HepG2 (cell line): Measurements from ENCODE around the gene PIP4K2C. TPM values are rescaled to one million over a fixed set of nuclear protein-coding genes. Genes with fewer than 3 reads are reported as not detected.

ENCODE experiments used
- ATAC-seq: fragments of 200-7000 bp; cut with Tn5 transposase; 3 replicates; pipeline ENCODE4 v1.9.1; 2020; ENCODE audit warnings: mild to moderate bottlenecking, moderate library complexity
- BruUV-seq: library from RNA; stranded (reverse); fragments of 400-500 nt; replicated peaks from 2 replicates; lab custom pipeline; 2021; lab: Mats Ljungman, UMichigan
- CTCF ChIA-PET: fragments of 300-600 bp; formaldehyde crosslinking; extraction: SDS; loops from one replicate; lab custom pipeline; 2021; ENCODE audit warnings: low total read pairs, inconsistent platforms, low intra/inter-chr PET ratio; lab: Yijun Ruan, JAX
- POLR2A ChIA-PET: fragments of 350-600 bp; sonication (Branson Sonifier 250); formaldehyde crosslinking; loops from one replicate; lab custom pipeline; 2020; ENCODE audit warnings: antibody characterized with exemption, inconsistent platforms; lab: Yijun Ruan, JAX
- DNase-seq: peaks from one replicate; pipeline ENCODE4 v3.0.0-alpha.2; 2015; ENCODE audit warnings: low spot score
- FAIRE-seq: peaks from 3 replicates; lab custom pipeline; 2011; peaks lifted over from hg19 to GRCh38; lab: Jason Lieb, UNC
- H2AFZ ChIP-seq: one replicate; pipeline ENCODE4 v1.6.1; 2011; ENCODE audit warnings: low read length, inconsistent platforms
- H3K27ac ChIP-seq: fragments of 300-600 bp; 3 replicates; pipeline ENCODE4 v1.8.0; 2011; ENCODE audit warnings: mixed run types, mild to moderate bottlenecking, mixed read lengths, low read length, inconsistent platforms; ENCODE audit not compliant: insufficient read depth; ENCODE audit errors: extremely low read length
- H3K27me3 ChIP-seq, 2 experiments: fragments of 200-600 bp in 1 of 2; 2 replicates in 1 of 2; 3 replicates in 1 of 2; pipeline versions ENCODE4 v1.6.0 to v1.8.0; 2011; ENCODE audit warnings: low read length in 2 of 2, mild to moderate bottlenecking in 2 of 2, moderate library complexity in 2 of 2, inconsistent platforms in 1 of 2; ENCODE audit not compliant: insufficient read depth in 2 of 2, control insufficient read depth in 1 of 2
- H3K36me3 ChIP-seq, 2 experiments: fragments of 200-600 bp in 1 of 2; replicated peaks in 1 of 2; 2 replicates in 1 of 2; 3 replicates in 1 of 2; pipeline versions ENCODE4 v1.5.1 to v1.8.0; 2011; ENCODE audit warnings: low read length in 2 of 2, inconsistent platforms in 1 of 2; ENCODE audit not compliant: insufficient read depth in 2 of 2, control insufficient read depth in 1 of 2
- H3K4me1 ChIP-seq: 2 replicates; pipeline ENCODE4 v1.5.1; 2012; ENCODE audit warnings: low read length, inconsistent platforms; ENCODE audit not compliant: insufficient read depth
- H3K4me2 ChIP-seq: 2 replicates; pipeline ENCODE4 v1.6.0; 2011; ENCODE audit warnings: low read depth, low read length, inconsistent platforms
- H3K4me3 ChIP-seq, 3 experiments: fragments of 200-600 bp in 1 of 3; sonication (generic), shearing (Covaris generic) in 1 of 3; replicated peaks in 1 of 3; 2 replicates each; pipeline ENCODE4 v1.5.1; 2011 to 2016; ENCODE audit warnings: low read length in 3 of 3, inconsistent platforms in 2 of 3, low read depth in 2 of 3, mild to moderate bottlenecking in 2 of 3, control low read depth in 1 of 3, mixed read lengths in 1 of 3; ENCODE audit not compliant: insufficient read depth in 1 of 3
- H3K79me2 ChIP-seq: one replicate; pipeline ENCODE4 v1.6.1; 2011; ENCODE audit warnings: low read length, inconsistent platforms; ENCODE audit not compliant: insufficient read depth
- H3K9ac ChIP-seq: 2 replicates; pipeline ENCODE4 v1.6.0; 2011; ENCODE audit warnings: mild to moderate bottlenecking, low read depth, low read length, inconsistent platforms; ENCODE audit not compliant: insufficient read depth
- H3K9me3 ChIP-seq: 2 replicates; pipeline ENCODE4 v1.5.1; 2012; ENCODE audit warnings: mild to moderate bottlenecking, low read length
- H4K20me1 ChIP-seq: 2 replicates; pipeline ENCODE4 v1.6.0; 2011; ENCODE audit warnings: inconsistent platforms, mild to moderate bottlenecking, low read length, moderate library complexity; ENCODE audit not compliant: insufficient read depth
- ARNT2 ChIP-seq: sonication (generic); formaldehyde crosslinking; IDR thresholded peaks from 2 replicates; pipeline ENCODE4 v1.8.0; 2022; ENCODE audit warnings: mild to moderate bottlenecking, low read depth, missing genetic modification reagents, moderate library complexity
- ELF1 ChIP-seq: sonication (generic); formaldehyde crosslinking; IDR thresholded peaks from 2 replicates; pipeline ENCODE4 v1.4.0; 2020; ENCODE audit warnings: missing genetic modification reagents
- HDAC2 ChIP-seq: sonication (generic); formaldehyde crosslinking; IDR thresholded peaks from 2 replicates; pipeline ENCODE4 v1.4.0; 2020; ENCODE audit warnings: missing genetic modification reagents
- HMG20B ChIP-seq: conservative IDR thresholded peaks from 2 replicates; pipeline ENCODE4 v1.6.1; 2016; ENCODE audit warnings: missing genetic modification reagents, missing compliant biosample characterization
- MEIS2 ChIP-seq: sonication (generic); formaldehyde crosslinking; IDR thresholded peaks from 2 replicates; pipeline ENCODE4 v1.9.0; 2021; ENCODE audit warnings: mild to moderate bottlenecking, missing genetic modification reagents
- MTF1 ChIP-seq: sonication (generic); formaldehyde crosslinking; IDR thresholded peaks from 2 replicates; pipeline ENCODE4 v1.5.0; 2020; ENCODE audit warnings: missing genetic modification reagents
- MXD4 ChIP-seq: IDR thresholded peaks from 2 replicates; pipeline ENCODE4 v1.6.1; 2016; ENCODE audit warnings: mild to moderate bottlenecking, missing biosample characterization, missing genetic modification reagents
- NRL ChIP-seq: sonication (generic); formaldehyde crosslinking; IDR thresholded peaks from 2 replicates; pipeline ENCODE4 v1.5.0; 2020; ENCODE audit warnings: missing genetic modification reagents, mild to moderate bottlenecking, moderate library complexity, borderline replicate concordance
- ONECUT2 ChIP-seq: sonication (generic); formaldehyde crosslinking; IDR thresholded peaks from 2 replicates; pipeline ENCODE4 v1.4.0; 2020; ENCODE audit warnings: missing genetic modification reagents
- RCOR2 ChIP-seq: IDR thresholded peaks from 2 replicates; pipeline ENCODE4 v1.6.1; 2016; ENCODE audit warnings: missing biosample characterization, missing genetic modification reagents
- REXO4 ChIP-seq: sonication (generic); formaldehyde crosslinking; IDR thresholded peaks from 2 replicates; pipeline ENCODE4 v1.8.0; 2022; ENCODE audit warnings: missing genetic modification reagents, mild to moderate bottlenecking, borderline replicate concordance
- ZBTB42 ChIP-seq: sonication (generic); formaldehyde crosslinking; IDR thresholded peaks from 2 replicates; pipeline ENCODE4 v1.5.0; 2020; ENCODE audit warnings: mild to moderate bottlenecking, missing genetic modification reagents
- ZC3H13 ChIP-seq: sonication (generic); formaldehyde crosslinking; IDR thresholded peaks from 2 replicates; pipeline ENCODE4 v1.8.1; 2023; ENCODE audit warnings: mild to moderate bottlenecking, missing genetic modification reagents, moderate library complexity
- ZNF234 ChIP-seq: sonication (generic); formaldehyde crosslinking; conservative IDR thresholded peaks from 2 replicates; pipeline ENCODE4 v1.5.1; 2020; ENCODE audit warnings: mild to moderate bottlenecking, missing genetic modification reagents
- ZNF253 ChIP-seq: sonication (generic); formaldehyde crosslinking; IDR thresholded peaks from 2 replicates; pipeline ENCODE4 v1.8.0; 2022; ENCODE audit warnings: mild to moderate bottlenecking, missing genetic modification reagents, borderline replicate concordance
- ZNF256 ChIP-seq: sonication (generic); formaldehyde crosslinking; conservative IDR thresholded peaks from 2 replicates; pipeline ENCODE4 v1.4.0; 2020; ENCODE audit warnings: missing genetic modification reagents
- ZNF343 ChIP-seq: sonication (generic); formaldehyde crosslinking; IDR thresholded peaks from 2 replicates; pipeline ENCODE4 v1.4.0; 2020; ENCODE audit warnings: mild to moderate bottlenecking, missing genetic modification reagents
- ZNF577 ChIP-seq: sonication (generic); formaldehyde crosslinking; IDR thresholded peaks from 2 replicates; pipeline ENCODE4 v1.4.0; 2020; ENCODE audit warnings: mild to moderate bottlenecking, low read depth, missing genetic modification reagents, borderline replicate concordance
- ZNF768 ChIP-seq: sonication (generic); formaldehyde crosslinking; IDR thresholded peaks from 2 replicates; pipeline ENCODE4 v1.4.0; 2020; ENCODE audit warnings: missing genetic modification reagents
- ZNF780A ChIP-seq: sonication (generic); formaldehyde crosslinking; IDR thresholded peaks from 2 replicates; pipeline ENCODE4 v1.8.0; 2022; ENCODE audit warnings: mild to moderate bottlenecking, missing genetic modification reagents, moderate library complexity
- WGBS: methylation state at CpG from one replicate; pipeline ENCODE4 v1.1.6; 2017; ENCODE audit warnings: low lambda C conversion rate; 5-methylcytosine and 5-hydroxymethylcytosine counted together
- in situ Hi-C: cut with HindIII; loops from 2 replicates; pipeline ENCODE4 v1.10.0; 2017; ENCODE audit warnings: low pct_unique_long_range_greater_than_20kb; ENCODE audit not compliant: extremely low pct_ligation_motif_present
- intact Hi-C: fragments of 100-400 bp; cut with micrococcal nuclease; formaldehyde crosslinking; loops from one replicate; pipeline ENCODE4 v1.10.0; 2022; ENCODE audit not compliant: unreplicated experiment
- polyA plus RNA-seq, 8 experiments: library from polyadenylated mRNA; depleted of rRNA in 3 of 8; stranded (reverse) in 7 of 8; unstranded in 1 of 8; fragments of >200 nt; fragmentation: Illumina TruSeq in 4 of 8; extraction: Trizol in 4 of 8; gene quantifications; 2 replicates each; pipeline versions ENCODE4 v1.2.1 to v1.2.3, GENCODE V29; 2011 to 2016; ENCODE audit warnings: low read depth in 4 of 8, missing spikeins in 1 of 8, mixed read lengths in 1 of 8; ENCODE audit not compliant: insufficient read depth in 1 of 8
- total RNA-seq, 5 experiments: library from RNA; depleted of rRNA; stranded (reverse); fragments of >200 nt; fragmentation: Illumina TruSeq; extraction: Trizol; gene quantifications; 2 replicates each; pipeline ENCODE4 v1.2.3, GENCODE V29; 2016; ENCODE audit warnings: low read depth in 1 of 5
- TF ChIP-seq, protein P1 (sequence below): sonication (generic); formaldehyde crosslinking; IDR thresholded peaks from 2 replicates; pipeline ENCODE4 v1.8.0; 2022; ENCODE audit warnings: mild to moderate bottlenecking, missing genetic modification reagents, moderate library complexity
- TF ChIP-seq, protein P2 (sequence below): sonication (generic); formaldehyde crosslinking; IDR thresholded peaks from 2 replicates; pipeline ENCODE4 v1.5.1; 2020; ENCODE audit warnings: missing genetic modification reagents, mild to moderate bottlenecking, borderline replicate concordance
- TF ChIP-seq, protein P3 (sequence below): IDR thresholded peaks from 2 replicates; pipeline ENCODE4 v1.6.1; 2016; ENCODE audit warnings: control low read depth

Gene PIP4K2C
- total and polyA plus RNA-seq, 2 of the 13 experiments (the other 11 are each of a cell fraction or from before 2014, with no cell fraction given), result 23.3 to 26.4 TPM

DNA sequence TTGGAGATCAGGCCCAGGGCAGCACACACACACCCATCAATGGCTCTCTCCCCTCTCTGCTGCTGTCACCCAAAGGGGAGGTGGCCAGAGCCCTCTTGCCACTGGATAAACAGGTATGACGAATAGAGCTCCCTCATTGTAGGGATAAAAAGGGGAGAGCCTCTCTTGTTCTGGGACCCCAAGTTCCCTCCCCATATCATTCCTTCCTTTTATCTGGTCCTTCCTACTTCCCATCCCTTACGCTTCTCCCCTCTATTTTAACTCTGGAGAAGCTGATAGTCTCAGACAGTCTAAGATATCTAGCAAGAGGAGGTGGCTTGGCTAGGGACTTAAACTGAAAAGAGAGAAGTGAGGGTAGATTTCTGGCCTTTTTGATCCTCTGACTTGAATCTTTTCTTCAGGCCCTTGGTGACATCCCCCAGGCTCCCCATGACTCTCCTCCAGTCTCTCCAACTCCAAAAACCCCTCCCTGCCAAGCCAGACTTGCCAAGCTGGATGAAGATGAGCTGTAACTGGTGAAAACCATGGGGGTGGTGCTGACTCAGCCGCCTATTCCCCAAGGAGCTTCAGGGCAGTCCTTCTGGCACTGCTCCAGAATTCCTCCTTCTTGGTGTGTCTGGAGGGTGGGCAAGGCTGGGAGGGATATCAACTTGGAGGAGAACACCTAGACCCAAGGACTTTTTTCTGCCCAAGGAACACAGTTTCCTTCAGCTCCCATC lies 25.6 kb downstream of the PIP4K2C start (continued):
- TF ChIP-seq ARNT2 (no peak), ZNF256 (CRISPR knock-in tag) (no peak), ELF1 (CRISPR knock-in tag) (no peak), ZNF343 (CRISPR knock-in tag) (no peak), HDAC2 (CRISPR knock-in tag) (no peak), RCOR2 (no peak)
- TF ChIP-seq, protein P1, sequence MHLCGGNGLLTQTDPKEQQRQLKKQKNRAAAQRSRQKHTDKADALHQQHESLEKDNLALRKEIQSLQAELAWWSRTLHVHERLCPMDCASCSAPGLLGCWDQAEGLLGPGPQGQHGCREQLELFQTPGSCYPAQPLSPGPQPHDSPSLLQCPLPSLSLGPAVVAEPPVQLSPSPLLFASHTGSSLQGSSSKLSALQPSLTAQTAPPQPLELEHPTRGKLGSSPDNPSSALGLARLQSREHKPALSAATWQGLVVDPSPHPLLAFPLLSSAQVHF (CRISPR knock-in tag), result no peak
- TF ChIP-seq, all 625 proteins: peak for 0

DNA sequence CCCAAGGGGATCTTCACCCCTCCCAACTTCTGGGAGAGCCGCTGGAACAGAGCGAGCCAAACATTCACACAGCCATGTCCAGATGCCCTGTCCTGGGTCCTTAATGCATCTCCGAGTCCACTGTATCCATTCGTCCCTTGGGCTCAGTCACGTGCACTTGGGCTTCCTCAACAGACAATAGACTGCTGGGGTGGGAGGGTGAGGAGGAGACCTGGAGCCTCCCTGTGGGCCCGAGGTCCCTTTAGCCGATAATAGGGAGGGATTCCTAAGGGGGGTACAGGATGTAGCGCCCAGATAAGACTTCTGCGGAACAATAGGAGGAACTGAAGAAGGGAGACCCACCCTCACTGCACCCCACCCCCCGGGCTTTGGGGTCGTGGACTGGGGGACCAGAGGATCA lies 26.9 kb downstream of the PIP4K2C start:
- no TSS peak for BruUV-seq

More for the DNA sequence above, 26.9 kb downstream of the PIP4K2C start:
- ATAC-seq (no peak), FAIRE-seq (no peak), DNase-seq (no peak)
- Histone ChIP-seq H4K20me1 (no peaks in the 10 kb centered on the region), H3K27me3 (peaks cover 16 to 40% of the 10 kb centered on the region in 2 experiments), H3K79me2 (no peaks in the 10 kb centered on the region), H2AFZ (no peak overlapping the region), H3K27ac (no peak overlapping the region), H3K9ac (no peak overlapping the region), H3K36me3 (no peaks in the 10 kb centered on the region), H3K9me3 (no peaks in the 10 kb centered on the region), H3K4me1 (peaks cover 45% of the 10 kb centered on the region), H3K4me2 (no peak overlapping the region), H3K4me3 (no peak overlapping the region)
- POLR2A ChIA-PET, result no interaction called here
- intact Hi-C loops, result no loop called here
- 48% methylated on average over 11 of the region's 11 CpGs for WGBS
- CTCF ChIA-PET, result no interaction called here
- in situ Hi-C loops, result no loop called here
- no peak for TF ChIP-seq ZC3H13 (CRISPR knock-in tag)
- no peak for TF ChIP-seq ZNF768 (CRISPR knock-in tag)
- no peak for TF ChIP-seq ZNF234 (CRISPR knock-in tag)
- TF ChIP-seq MXD4 (CRISPR knock-in tag), result no peak
- TF ChIP-seq REXO4, result no peak
- no peak for TF ChIP-seq ZNF577 (CRISPR knock-in tag)
- TF ChIP-seq MEIS2 (CRISPR knock-in tag), result no peak
- no peak for TF ChIP-seq ZBTB42 (CRISPR knock-in tag)
- TF ChIP-seq, protein P2, sequence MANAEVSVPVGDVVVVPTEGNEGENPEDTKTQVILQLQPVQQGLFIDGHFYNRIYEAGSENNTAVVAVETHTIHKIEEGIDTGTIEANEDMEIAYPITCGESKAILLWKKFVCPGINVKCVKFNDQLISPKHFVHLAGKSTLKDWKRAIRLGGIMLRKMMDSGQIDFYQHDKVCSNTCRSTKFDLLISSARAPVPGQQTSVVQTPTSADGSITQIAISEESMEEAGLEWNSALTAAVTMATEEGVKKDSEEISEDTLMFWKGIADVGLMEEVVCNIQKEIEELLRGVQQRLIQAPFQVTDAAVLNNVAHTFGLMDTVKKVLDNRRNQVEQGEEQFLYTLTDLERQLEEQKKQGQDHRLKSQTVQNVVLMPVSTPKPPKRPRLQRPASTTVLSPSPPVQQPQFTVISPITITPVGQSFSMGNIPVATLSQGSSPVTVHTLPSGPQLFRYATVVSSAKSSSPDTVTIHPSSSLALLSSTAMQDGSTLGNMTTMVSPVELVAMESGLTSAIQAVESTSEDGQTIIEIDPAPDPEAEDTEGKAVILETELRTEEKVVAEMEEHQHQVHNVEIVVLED (CRISPR knock-in tag), result no peak
- TF ChIP-seq ONECUT2 (CRISPR knock-in tag), result no peak
- no peak for TF ChIP-seq ZNF780A (CRISPR knock-in tag)
- TF ChIP-seq MTF1 (CRISPR knock-in tag), result no peak
- no peak for TF ChIP-seq HMG20B (CRISPR knock-in tag)
- TF ChIP-seq, protein P3, sequence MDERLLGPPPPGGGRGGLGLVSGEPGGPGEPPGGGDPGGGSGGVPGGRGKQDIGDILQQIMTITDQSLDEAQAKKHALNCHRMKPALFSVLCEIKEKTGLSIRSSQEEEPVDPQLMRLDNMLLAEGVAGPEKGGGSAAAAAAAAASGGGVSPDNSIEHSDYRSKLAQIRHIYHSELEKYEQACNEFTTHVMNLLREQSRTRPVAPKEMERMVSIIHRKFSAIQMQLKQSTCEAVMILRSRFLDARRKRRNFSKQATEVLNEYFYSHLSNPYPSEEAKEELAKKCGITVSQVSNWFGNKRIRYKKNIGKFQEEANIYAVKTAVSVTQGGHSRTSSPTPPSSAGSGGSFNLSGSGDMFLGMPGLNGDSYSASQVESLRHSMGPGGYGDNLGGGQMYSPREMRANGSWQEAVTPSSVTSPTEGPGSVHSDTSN (CRISPR knock-in tag), result no peak
- TF ChIP-seq ZNF253 (CRISPR knock-in tag), result no peak
- no peak for TF ChIP-seq NRL (CRISPR knock-in tag)
- TF ChIP-seq RCOR2, result no peak
